GM12865 (cell line): ENCODE results near the gene CSK.
A peak's percentile ranks its signal among the peaks of the same experiment; 100 is the strongest.

Source experiments
- DNase-seq: peaks from one replicate; pipeline ENCODE4 v3.0.0; 2010; ENCODE audit warnings: low read depth
- H3K4me3 ChIP-seq: 2 replicates; pipeline ENCODE4 v1.5.1; 2011; ENCODE audit warnings: mild to moderate bottlenecking, low read depth, low read length, control low read depth
- TF ChIP-seq, protein P1 (sequence below): IDR thresholded peaks from 2 replicates; pipeline ENCODE4 v1.5.1; 2011; ENCODE audit warnings: low read length, control low read depth, low read depth, inconsistent platforms; ENCODE audit not compliant: insufficient read depth; ENCODE audit errors: missing control alignments

CSK gene

DNA sequence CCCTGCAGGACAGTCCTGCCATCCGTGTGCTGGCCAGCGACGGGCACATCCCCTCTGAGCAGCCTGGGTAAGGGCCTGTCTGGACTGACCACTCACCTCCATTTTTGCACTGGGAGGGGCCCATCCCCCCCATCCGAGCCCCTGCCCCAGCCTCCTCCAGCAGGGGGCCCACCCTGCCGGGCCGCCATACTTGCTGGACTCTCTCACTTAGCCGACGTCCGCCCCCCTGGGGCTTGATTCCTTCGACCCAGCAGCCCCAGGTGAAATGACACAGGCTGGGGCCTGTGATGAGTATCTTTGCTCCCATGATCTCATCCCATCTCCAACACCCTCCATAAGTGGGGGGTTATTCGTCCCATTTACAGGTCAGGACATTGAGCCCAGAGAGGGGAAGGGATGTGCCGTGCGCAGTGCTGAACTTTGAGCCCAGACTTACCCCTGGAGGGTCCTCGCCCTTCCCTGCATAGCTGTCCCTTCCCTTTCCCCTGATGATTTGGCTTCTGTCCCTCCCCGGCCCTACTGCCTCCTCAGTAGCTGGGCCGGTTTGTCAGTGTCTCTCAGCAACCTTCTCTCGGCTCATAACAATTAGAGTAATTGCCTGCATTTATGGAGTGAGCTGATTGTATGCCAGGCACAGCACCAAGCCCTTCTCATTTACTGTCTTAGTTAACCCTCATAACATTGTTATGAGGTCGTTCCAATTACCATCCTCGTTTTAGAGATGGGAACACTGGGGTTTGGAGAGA is 34.9 kb downstream of the CSK start:
- no peak overlapping the region for H3K4me3 ChIP-seq
- no peak for DNase-seq
- TF ChIP-seq, protein P1, sequence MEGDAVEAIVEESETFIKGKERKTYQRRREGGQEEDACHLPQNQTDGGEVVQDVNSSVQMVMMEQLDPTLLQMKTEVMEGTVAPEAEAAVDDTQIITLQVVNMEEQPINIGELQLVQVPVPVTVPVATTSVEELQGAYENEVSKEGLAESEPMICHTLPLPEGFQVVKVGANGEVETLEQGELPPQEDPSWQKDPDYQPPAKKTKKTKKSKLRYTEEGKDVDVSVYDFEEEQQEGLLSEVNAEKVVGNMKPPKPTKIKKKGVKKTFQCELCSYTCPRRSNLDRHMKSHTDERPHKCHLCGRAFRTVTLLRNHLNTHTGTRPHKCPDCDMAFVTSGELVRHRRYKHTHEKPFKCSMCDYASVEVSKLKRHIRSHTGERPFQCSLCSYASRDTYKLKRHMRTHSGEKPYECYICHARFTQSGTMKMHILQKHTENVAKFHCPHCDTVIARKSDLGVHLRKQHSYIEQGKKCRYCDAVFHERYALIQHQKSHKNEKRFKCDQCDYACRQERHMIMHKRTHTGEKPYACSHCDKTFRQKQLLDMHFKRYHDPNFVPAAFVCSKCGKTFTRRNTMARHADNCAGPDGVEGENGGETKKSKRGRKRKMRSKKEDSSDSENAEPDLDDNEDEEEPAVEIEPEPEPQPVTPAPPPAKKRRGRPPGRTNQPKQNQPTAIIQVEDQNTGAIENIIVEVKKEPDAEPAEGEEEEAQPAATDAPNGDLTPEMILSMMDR, result no peak

DNA sequence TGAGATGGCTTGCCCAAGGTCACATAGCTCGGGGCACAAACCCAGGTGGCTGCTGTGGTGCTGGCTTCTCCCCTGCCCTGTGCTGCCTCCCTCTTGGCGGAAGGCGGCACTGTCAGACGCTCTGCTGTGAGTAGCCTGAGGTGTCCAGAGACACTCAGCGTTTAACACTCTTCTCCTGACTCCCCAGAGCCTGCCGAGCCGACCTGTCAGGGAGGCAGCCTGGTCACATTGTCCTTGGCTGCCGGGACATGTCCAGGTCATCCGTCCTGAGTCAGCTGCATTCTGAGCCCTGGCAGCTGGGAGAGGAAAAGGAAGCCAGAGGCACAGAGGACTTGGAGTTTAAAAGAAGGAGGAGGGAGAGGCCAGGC is 35.5 kb downstream of the CSK start:
- TF ChIP-seq, protein P1, result peak; percentile 45
- H3K4me3 ChIP-seq, result no peak overlapping the region
- DNase-seq, result peak; percentile 50

DNA sequence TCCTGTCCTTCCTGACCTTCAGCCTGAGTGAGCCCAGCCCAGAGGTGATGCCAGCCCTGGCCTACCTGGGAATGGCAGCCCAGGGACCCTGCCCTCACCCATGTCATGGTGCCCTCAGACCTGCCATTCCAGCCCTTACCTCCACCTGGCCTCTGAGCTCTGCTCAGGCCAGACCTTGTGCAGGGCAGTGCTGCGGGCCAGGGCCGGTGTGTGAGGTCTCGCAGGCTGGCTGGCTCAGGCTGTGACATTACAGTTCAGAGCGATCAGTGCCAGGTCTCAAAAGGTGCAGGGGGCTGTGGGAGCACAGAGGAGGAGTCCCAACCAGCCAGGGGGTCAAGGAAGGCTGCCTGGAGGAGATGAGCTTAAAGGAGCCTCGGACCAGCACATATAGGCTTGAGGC is 38.2 kb downstream of the CSK start:
- no peak for DNase-seq
- TF ChIP-seq, protein P1, result no peak
- H3K4me3 ChIP-seq, result no peak overlapping the region

DNA sequence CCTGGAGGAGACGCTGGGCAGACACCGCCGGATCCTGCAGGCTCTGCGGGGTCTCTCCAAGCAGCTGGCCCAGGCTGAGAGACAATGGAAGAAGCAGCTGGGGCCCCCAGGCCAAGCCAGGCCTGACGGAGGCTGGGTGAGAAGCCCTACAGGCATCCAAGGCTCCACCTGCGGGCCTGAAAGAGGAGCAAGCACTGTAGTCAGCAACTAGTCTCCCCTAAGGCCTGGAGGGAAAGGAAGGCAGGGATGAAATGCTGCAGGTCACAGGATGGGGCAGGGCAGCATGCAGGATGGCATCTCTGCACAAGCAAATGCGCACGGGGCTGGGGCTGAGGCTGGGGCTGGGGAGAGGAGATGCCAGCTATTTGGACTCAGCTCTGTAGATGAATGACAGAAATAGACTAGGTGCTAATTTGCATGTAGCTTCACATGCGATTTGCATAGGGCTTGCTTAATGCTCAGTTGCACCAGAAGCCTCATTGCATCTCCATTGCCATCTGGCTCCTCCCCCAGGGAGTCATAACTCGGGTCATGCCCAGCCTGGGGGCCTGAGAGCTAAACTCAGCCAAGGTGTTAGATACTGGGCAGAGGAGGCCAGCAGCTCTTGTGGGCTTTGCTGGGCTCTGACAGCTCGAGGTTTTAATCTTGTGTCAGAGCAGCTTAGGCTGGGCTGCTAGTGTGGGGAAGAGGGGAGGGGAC is 39.4 kb downstream of the CSK start:
- H3K4me3 ChIP-seq, result no peak overlapping the region
- DNase-seq, result peak; percentile 76
- TF ChIP-seq, protein P1, result no peak

DNA sequence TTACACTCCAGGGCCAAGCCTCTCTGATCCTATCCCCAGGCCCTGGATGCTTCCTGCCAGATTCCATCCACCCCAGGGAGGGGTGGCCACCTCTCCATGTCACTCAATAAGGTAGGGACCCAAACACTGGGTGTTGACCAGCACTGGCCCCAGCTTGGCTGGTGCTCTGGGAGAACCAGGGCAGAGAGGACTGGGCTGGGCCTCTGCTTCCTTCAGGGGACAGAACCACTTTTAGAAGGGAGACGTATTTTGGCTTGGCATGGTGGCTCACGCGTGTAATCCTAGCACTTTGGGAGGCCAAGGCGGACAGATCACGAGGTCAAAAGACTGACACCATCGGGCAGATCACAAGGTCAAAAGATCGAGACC is 39.9 kb downstream of the CSK start:
- TF ChIP-seq, protein P1, result no peak
- no peak for DNase-seq
- H3K4me3 ChIP-seq, result no peak overlapping the region

DNA sequence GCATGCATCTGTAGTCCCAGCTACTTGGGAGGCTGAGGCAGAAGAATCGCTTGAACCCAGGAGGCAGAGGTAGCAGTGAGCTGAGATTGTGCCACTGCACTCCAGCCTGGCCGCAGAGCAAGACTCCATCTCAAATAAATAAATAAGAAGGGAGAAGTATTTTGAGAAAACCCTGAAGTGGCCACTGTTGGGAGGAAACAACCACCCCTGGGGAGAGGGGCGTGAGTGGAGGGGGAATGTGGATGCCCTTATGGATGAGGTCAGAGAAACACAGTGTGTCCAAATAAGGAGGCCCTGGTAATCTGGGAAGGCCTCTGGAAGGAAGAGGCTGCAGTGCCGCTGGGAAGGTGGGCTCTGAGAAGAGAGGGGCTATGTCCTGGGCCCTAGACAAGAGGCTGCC is 40.4 kb downstream of the CSK start:
- no peak overlapping the region for H3K4me3 ChIP-seq
- no peak for DNase-seq
- TF ChIP-seq, protein P1, result no peak
